ENCODE data around the gene PITRM1. TPM values are rescaled to one million over a fixed set of nuclear protein-coding genes. Genes with fewer than 3 reads are reported as not detected.
"Not testable (repeated sequence)": the region's sequence is repeated elsewhere in the genome, so short reads cannot be mapped to it uniquely, and the experiment has no call there.

Gene PITRM1
- total RNA-seq, 1 donor from 2014 or later, result 62.8 TPM

- DNase-seq (ENCODE audit: low read depth in 2 of 2), result no peak
Observed at GRCh38 chr10:3122486-3123205, 49.9 kb downstream of the PITRM1 start.

- DNase-seq (ENCODE audit: low read depth in 2 of 2), result no peak
Observed at GRCh38 chr10:3122034-3122433, 50.5 kb downstream of the PITRM1 start.

GRCh38 chr10:3119796-3120459, 52.7 kb downstream of the PITRM1 start:
- peak in 1 of 2 donors; percentile 32 for DNase-seq (ENCODE audit: low read depth in 2 of 2)

GRCh38 chr10:3118641-3119091, 53.9 kb downstream of the PITRM1 start:
- DNase-seq (ENCODE audit: low read depth in 2 of 2), result no peak

GRCh38 chr10:3117486-3117885, 55.1 kb downstream of the PITRM1 start:
- DNase-seq (ENCODE audit: low read depth in 2 of 2), result no peak

GRCh38 chr10:3116508-3117100, 56.0 kb downstream of the PITRM1 start:
- DNase-seq (ENCODE audit: low read depth in 2 of 2), result no peak

GRCh38 chr10:3115685-3116084, 56.9 kb downstream of the PITRM1 start:
- DNase-seq (ENCODE audit: low read depth in 2 of 2), result no peak

- no peak for DNase-seq (ENCODE audit: low read depth in 2 of 2)
Observed at GRCh38 chr10:3113343-3113720, 59.2 kb downstream of the PITRM1 start.

GRCh38 chr10:3111621-3112163, 60.9 kb downstream of the PITRM1 start:
- DNase-seq (ENCODE audit: low read depth in 2 of 2), result no peak

- DNase-seq (ENCODE audit: low read depth in 2 of 2), result no peak
Observed at GRCh38 chr10:3110782-3111620, 61.6 kb downstream of the PITRM1 start.

- no peak for DNase-seq (ENCODE audit: low read depth in 2 of 2)
Observed at GRCh38 chr10:3109633-3110032, 62.9 kb downstream of the PITRM1 start.

- DNase-seq (ENCODE audit: low read depth in 2 of 2), result no peak
Observed at GRCh38 chr10:3109196-3109595, 63.4 kb downstream of the PITRM1 start.

GRCh38 chr10:3108575-3109105, 63.9 kb downstream of the PITRM1 start:
- no peak for DNase-seq (ENCODE audit: low read depth in 2 of 2)

- DNase-seq (ENCODE audit: low read depth in 2 of 2), result no peak
Observed at GRCh38 chr10:3108033-3108432, 64.5 kb downstream of the PITRM1 start.

- DNase-seq (ENCODE audit: low read depth in 2 of 2), result no peak
Observed at GRCh38 chr10:3107426-3107961, 65.1 kb downstream of the PITRM1 start.

- no peak for DNase-seq (ENCODE audit: low read depth in 2 of 2)
Observed at GRCh38 chr10:3106928-3107425, 65.6 kb downstream of the PITRM1 start.

- DNase-seq (ENCODE audit: low read depth in 2 of 2), result not testable (repeated sequence)
Observed at GRCh38 chr10:3106328-3106727, 66.3 kb downstream of the PITRM1 start.

GRCh38 chr10:3105905-3106304, 66.7 kb downstream of the PITRM1 start:
- DNase-seq (ENCODE audit: low read depth in 2 of 2), result no peak

- no peak for DNase-seq (ENCODE audit: low read depth in 2 of 2)
Observed at GRCh38 chr10:3105166-3105565, 67.4 kb downstream of the PITRM1 start.

GRCh38 chr10:3104251-3104918, 68.2 kb downstream of the PITRM1 start:
- DNase-seq (ENCODE audit: low read depth in 2 of 2), result no peak
